Retinal pigment epithelial cell (primary cell): Measurements from ENCODE around the gene HPCA.
"Not testable (repeated sequence)": the region's sequence is repeated elsewhere in the genome, so short reads cannot be mapped to it uniquely, and the experiment has no call there.

Experiments used
- DNase-seq: peaks from one replicate; pipeline ENCODE4 v3.0.0-alpha.2; 2010; ENCODE audit warnings: low read depth
- H3K4me3 ChIP-seq: 2 replicates; pipeline ENCODE4 v1.5.1; 2011; ENCODE audit warnings: mild to moderate bottlenecking, low read length, control low read depth, moderate library complexity
- CTCF ChIP-seq: conservative IDR thresholded peaks from 2 replicates; pipeline ENCODE4 v1.5.1; 2011; ENCODE audit warnings: low read depth, low read length, control low read depth, inconsistent platforms

Gene HPCA

DNA sequence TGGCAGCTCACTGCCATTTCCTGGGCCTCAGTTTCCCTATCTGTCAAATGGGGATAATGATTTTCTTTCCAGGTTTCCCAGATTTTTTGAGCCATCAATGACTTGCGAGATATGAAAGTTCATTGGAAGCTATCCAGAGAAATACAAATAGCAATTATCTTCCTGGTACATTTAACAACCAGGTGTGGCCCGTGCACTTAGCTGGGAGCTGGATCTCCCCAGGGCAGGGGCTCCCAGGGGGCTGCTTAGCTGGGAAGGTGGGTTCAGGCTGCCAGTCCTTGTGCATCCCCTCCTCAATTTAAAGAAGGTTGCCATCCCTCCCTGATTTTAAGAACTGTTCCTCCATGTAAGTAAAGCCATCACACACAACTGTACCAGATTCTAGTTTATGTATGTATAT is 18.5 kb downstream of the HPCA start:
- DNase-seq = no peak
- H3K4me3 ChIP-seq = no peak overlapping the region
- TF ChIP-seq CTCF = no peak

GRCh38 chr1:32905588-32905987 is 19.3 kb downstream of the HPCA start:
- not testable (repeated sequence) for H3K4me3 ChIP-seq, DNase-seq

DNA sequence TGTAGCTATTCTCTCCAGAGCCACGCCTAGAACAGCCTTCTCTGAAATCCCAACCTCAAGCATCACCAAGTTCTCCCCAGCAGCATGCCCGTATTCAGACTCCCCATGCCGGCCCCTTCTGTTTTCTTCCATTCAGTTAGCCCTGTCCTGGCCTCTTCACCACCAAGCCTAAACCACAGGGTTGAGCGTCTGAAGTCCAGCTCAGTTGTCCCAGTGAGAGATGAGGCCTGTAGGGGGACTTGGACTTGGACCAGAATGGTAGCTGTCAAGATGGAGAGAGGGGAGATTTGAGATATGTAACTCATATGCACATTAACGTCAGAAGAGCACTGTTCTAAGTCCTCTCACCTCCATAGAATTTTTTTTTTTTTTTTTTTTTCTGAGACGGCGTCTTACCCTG is 20.4 kb downstream of the HPCA start:
- no peak for DNase-seq
- TF ChIP-seq CTCF = no peak
- no peak overlapping the region for H3K4me3 ChIP-seq

DNA sequence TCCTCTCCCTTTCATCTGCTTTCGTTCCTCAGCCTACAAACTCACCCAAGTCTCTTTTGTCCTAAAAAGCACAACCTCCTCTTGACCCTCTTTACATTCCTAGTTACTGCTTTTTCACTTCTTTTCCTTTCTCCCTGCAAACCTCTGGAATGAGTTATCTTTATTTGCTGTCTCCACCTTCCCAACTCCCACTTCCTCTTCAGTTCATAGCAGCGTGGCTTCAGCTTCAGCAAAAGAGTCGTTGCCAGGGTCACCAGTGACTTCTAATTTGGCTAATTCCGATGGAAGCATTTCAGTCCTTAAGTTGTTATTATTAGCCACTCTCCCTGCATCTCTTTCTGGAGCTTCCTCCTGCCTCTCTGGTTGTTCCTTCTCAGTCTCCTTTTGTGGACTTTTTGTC is 21.1 kb downstream of the HPCA start:
- no peak for TF ChIP-seq CTCF
- DNase-seq = no peak
- no peak overlapping the region for H3K4me3 ChIP-seq

DNA sequence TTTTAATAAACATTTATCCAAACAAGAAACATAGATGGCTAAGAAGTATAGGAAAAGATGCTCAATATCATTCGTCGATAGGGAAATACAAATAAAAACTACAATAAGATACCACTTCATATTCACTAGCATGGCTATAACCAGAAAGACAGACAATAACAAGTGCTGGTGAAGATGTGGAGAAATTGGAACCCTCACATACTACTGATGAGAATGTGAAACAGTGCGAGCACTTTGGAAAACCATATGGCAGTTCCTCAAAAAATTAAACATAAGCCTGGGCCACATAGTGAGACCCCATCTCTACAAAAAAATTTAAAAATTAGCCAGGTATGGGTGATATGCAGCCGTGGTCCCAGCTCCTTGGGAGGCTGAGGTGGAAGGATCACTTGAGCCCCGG is 24.0 kb downstream of the HPCA start:
- no peak for TF ChIP-seq CTCF
- no peak overlapping the region for H3K4me3 ChIP-seq
- no peak for DNase-seq

DNA sequence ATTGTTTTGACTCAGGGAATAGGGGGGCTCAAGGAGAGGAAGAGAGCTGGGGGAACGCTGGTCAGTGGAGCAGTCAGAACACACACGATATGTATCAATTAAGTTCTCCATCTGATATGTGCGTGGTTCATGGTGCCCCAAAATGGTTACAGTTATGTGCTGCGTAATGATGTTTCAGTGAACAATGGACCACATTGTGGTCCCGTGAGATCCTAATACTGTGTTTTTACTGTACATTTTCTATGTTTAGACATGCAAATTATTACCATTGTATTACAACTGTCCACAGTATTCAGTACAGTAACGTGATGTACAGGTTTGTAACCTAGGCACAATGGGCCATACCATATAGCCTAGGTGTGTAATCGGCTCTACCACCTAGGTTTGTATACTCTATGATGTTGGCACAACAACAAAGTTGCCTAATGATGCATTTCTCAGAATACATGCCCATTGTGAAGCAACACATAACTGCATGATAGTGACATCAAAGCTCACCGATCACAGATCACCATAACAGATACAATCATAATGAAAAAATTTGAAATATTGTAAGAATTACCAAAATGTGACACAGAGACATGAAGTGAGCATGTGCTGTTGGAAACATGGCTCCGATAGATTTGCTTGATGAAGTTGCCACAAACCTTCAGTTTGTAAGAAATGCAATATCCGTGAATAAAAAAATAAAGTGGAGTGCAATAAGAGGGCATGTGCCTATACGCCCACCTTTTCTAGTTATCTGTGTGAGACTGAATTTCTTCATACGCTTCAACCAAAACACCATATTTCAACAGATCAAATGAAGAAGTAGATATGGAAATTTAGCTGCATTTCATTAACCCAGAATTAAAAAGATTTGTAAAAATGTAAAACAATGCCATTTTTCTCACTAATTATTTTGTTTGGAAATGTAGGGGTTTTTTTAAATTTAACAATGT is 29.7 kb downstream of the HPCA start:
- DNase-seq = no peak
- no peak for TF ChIP-seq CTCF
- H3K4me3 ChIP-seq = no peak overlapping the region

GRCh38 chr1:32917521-32917920 is 31.2 kb downstream of the HPCA start:
- no peak for DNase-seq

More at GRCh38 chr1:32917521-32917920, 31.2 kb downstream of the HPCA start:
- H3K4me3 ChIP-seq = no peak overlapping the region
- no peak for TF ChIP-seq CTCF
